HG02642 (cell line): ENCODE measurements around the gene FBXO46.
"Not testable (repeated sequence)": the region's sequence is repeated elsewhere in the genome, so short reads cannot be mapped to it uniquely, and the experiment has no call there.

Experiments
- ATAC-seq: cut with Tn5 transposase; IDR thresholded peaks from one replicate; pipeline ENCODE4 v1.9.1; 2021; ENCODE audit warnings: mild to moderate bottlenecking; ENCODE audit not compliant: unreplicated experiment, poor library complexity

The FBXO46 gene

GRCh38 chr19:45692187-45693105 lies 38.2 kb downstream of the FBXO46 start, which contains the start of gene QPCTL:
TSS of gene QPCTL (plus strand) at chr19:45692666. CDS start at chr19:45692704, 38 bp downstream.
- peak; percentile 88 for ATAC-seq

DNA sequence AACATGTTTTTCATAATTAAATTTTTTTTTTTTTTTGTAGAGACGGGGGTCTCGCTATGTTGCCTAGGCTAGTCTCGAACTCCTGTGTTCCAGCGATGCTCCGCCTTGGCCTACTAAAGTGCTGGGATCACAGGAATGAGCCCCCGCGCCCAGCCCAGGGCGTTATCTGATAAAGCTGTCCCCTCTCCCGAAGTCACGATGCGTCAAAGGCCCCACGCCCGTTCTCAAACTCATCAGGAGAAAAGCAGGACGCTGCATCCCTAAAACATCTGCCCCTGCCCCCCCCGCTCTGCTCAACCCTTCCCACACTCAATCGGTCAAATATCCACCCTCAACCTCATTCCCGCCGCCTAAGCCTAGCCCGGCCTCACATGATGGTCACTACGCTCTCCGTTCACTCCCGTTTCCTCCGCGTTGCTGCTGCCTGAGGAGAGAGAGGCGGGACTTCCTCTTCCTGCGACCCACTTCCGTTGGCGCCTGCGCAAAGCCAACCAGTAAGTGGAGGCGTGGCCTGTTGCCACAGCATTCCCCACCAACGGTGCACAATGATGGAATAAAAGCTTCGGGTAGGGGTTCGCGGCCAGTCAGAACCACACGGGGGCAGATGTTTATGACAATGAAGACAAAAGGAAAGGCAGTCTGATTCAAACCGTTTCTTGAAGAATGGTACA lies 39.0 kb downstream of the FBXO46 start, which contains the start of gene SNRPD2:
Gene SNRPD2 (minus strand): TSS at position 438 of the 671 bp plus-strand sequence. CDS start 65 bp downstream, at position 373.
- ATAC-seq = peak; percentile 56

- ATAC-seq = no peak
Measured at GRCh38 chr19:45687599-45687998, 43.1 kb downstream of the FBXO46 start.

GRCh38 chr19:45685045-45685444 lies 45.7 kb downstream of the FBXO46 start:
- ATAC-seq = not testable (repeated sequence)

DNA sequence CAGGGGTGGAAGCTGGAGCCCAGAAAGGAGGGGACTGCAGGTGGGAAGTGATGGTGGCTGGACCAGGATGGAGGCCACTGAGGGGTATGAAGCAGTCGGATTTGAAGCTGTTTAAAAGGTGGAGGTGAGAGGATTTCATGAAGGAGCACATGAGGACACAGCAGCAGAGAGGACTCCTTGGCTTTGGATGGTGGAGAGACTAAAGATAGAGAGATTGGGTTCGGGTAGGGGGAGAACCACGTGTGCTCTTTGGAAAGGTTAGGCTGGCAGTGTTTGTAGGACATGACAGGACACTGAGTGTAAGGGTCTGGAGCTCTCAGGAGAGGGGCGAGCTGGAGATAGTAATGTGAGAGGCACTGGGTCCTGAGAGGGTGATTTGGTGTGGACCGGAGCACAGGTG lies 47.8 kb downstream of the FBXO46 start:
- ATAC-seq = no peak

DNA sequence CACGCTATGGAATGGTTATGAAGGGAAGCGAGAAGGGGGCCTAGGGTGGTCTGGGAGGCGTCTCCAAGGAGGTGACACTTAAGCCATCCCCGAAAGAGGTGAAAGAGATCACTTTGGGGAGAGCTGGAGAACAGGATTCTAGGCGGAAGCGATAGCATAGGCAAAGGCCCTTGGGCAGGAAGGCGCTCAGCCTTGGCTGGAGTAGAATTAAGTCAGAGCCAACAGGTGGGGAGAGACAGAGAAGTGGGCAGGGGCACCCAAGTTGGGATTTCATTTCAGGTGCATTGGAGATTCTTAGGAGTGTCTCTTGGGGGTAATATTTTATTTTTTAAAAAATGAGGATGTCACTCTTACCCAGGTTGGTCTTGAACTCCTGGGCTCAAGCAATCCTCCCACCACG lies 48.6 kb downstream of the FBXO46 start:
- no peak for ATAC-seq

DNA sequence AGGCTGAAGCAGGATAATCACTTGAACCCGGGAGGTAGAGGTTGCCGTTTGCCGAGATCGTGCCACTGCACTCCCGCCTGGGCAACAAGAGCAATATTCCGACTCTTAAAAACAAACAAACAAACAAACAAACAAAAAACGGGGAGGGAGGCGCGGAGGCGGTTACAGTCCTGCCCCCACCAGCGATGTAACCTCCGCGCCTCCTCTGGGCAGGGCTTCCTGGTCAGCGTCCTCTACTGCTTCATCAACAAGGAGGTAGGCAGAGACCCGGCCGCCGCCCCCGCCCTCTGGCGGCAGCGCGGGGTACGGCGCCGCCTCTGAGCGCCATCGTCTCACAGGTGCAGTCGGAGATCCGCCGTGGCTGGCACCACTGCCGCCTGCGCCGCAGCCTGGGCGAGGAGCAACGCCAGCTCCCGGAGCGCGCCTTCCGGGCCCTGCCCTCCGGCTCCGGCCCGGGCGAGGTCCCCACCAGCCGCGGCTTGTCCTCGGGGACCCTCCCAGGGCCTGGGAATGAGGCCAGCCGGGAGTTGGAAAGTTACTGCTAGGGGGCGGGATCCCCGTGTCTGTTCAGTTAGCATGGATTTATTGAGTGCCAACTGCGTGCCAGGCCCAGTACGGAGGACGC lies 49.2 kb downstream of the FBXO46 start:
- ATAC-seq = peak; percentile 86

DNA sequence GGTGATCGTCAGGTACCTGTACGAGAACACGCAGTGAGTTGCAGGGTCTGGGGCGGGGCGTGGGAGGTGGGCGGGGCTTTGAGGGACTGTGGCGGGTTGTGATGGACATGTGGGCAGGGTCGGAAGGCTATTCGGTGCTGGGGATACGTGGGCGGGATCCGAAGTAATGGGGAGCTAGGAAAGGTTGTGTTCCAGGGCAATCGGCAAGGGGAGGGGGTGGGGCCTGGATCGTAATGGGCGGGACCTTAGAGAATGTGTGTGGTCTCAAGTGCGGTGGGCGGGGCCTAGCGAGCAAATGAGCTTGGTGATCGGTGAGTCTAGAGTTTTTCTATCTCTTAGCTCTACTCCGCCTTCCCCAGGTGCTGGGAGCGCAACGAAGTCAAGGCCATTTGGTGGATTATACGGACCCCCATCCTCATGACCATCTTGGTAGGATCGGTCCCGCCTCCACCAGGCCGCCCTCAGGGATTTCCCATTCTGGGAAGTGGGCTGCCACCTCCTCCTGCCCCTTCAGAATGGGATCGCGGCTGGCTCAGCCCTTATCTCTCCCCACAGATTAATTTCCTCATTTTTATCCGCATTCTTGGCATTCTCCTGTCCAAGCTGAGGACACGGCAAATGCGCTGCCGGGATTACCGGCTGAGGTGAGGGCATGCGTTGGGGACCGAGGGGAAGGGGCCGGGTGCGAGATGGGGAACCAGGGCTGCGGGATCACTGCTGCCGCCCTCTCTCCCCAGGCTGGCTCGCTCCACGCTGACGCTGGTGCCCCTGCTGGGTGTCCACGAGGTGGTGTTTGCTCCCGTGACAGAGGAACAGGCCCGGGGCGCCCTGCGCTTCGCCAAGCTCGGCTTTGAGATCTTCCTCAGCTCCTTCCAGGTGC lies 53.1 kb downstream of the FBXO46 start:
- ATAC-seq = peak; percentile 34

GRCh38 chr19:45676851-45677263 lies 53.8 kb downstream of the FBXO46 start:
- peak; percentile 15 for ATAC-seq

- no peak for ATAC-seq
Measured at GRCh38 chr19:45674946-45675345, 55.8 kb downstream of the FBXO46 start.

DNA sequence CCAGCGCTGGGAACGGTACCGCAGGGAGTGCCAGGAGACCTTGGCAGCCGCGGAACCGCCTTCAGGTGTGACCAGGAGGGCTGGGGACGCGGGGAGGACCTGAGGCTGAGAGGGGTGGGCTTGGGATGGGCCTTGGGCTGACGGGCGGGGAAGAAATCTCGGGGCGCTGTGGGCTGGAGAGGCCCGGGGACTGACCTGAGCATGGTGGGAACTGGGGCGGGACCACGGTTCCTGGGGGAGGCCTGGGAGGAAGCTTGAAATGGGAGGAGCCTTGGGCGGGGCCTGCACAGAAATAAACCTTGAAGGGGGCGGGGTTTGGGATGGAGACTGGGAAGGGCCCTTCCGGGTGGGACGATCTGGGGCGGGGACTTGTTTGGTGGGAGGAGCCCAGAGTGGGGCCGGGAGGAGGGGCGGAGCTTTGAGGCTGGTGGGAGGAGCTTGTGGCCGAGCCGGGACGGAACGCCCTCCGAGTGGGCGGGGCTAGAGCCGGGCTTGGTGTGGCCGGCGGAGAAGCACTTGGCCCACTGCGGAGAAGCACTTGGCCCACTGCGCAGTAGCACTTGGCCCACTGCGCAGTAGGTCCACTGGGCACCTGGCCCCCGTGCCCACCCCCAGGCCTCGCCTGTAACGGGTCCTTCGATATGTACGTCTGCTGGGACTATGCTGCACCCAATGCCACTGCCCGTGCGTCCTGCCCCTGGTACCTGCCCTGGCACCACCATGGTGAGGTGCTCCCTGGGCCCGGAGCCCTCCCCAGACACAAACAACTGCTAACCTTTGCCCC lies 59.8 kb downstream of the FBXO46 start:
- ATAC-seq = peak; percentile 58

DNA sequence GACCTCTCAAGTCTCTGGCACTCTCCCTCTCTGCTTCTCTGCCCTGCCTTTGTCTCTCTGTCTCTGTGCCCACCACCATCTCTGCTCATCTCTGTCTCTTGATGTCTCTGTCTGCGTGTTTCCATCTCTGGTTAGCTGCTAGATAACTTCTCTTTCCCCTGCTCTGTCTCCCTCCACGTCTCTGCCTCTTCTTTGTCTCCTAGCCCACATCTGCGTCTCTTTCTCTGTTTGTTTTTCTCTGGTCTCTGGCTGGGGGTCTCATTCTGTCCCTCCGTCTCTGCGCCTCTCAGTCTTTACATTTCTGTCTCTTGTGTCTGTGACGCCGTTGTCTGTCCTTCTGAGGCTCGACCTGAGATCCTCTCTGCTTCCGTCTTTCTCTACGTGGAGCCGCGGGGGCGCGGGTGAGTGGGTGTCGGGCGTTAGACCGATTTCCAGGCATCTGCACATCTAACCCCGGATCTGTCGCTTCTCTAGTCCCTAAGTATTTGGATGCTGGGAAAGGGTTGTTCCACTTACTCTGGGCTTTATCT lies 62.3 kb downstream of the FBXO46 start:
- peak; percentile 2 for ATAC-seq

- no peak for ATAC-seq
Measured at GRCh38 chr19:45667620-45668341, 62.9 kb downstream of the FBXO46 start, which contains the start of gene GIPR. TSS of gene GIPR (plus strand) at chr19:45668221. CDS start at chr19:45669521, 1,300 bp downstream.

- no peak for ATAC-seq
Measured at GRCh38 chr19:45664575-45664974, 66.1 kb downstream of the FBXO46 start.

GRCh38 chr19:45663800-45664199 lies 66.9 kb downstream of the FBXO46 start:
- ATAC-seq = no peak

- ATAC-seq = no peak
Measured at GRCh38 chr19:45660636-45661035, 70.1 kb downstream of the FBXO46 start.
